ENCODE results near the gene TMEM218.

The TMEM218 gene

GRCh38 chr11:125062931-125063428 lies 48.4 kb downstream of the TMEM218 start, which contains the start of gene SLC37A2:
TSS of gene SLC37A2 (plus strand) at chr11:125063305. CDS start at chr11:125063368, 63 bp downstream.
- TF ChIP-seq EZH2phosphoT487 (IDR thresholded peaks at IDR 0.05; ENCODE audit: borderline replicate concordance) (no peak), CTCF (conservative IDR thresholded peaks at IDR 0.05; ENCODE audit: low read length) (no peak)
- Histone ChIP-seq H3K36me3 (ENCODE audit: insufficient read depth, low read length) (no peaks in the 10 kb centered on the region), H3K9me2 (replicated peaks; ENCODE audit: low read depth, low read length) (no peaks in the 10 kb centered on the region), H3F3A (ENCODE audit: low read depth) (no peaks in the 10 kb centered on the region), H4K20me1 (ENCODE audit: insufficient read depth, low read length, poor library complexity, severe bottlenecking) (no peaks in the 10 kb centered on the region), H3K4me3 (ENCODE audit: low read length, poor library complexity, severe bottlenecking) (no peak within 1 kb of the TSS), H3K79me2 (ENCODE audit: insufficient read depth, low read length) (no peaks in the 10 kb centered on the region), H3K9me3 (ENCODE audit: insufficient read depth, low read depth, low read length) (no peaks in the 10 kb centered on the region), H3K4me2 (ENCODE audit: low read depth, low read length, poor library complexity, severe bottlenecking) (no peak within 1 kb of the TSS), H3K4me1 (ENCODE audit: insufficient read depth, low read length, poor library complexity, severe bottlenecking) (no peaks in the 10 kb centered on the region), H3K9ac (ENCODE audit: low read depth, low read length, poor library complexity, severe bottlenecking) (no peak within 1 kb of the TSS), H2AFZ (ENCODE audit: low read length) (no peak within 1 kb of the TSS), H3K27me3 (ENCODE audit: insufficient read depth, low read length, poor library complexity, severe bottlenecking) (no peaks in the 10 kb centered on the region)

- Histone ChIP-seq H2AFZ (ENCODE audit: low read length) (no peak overlapping the region), H3K4me1 (ENCODE audit: insufficient read depth, low read length, poor library complexity, severe bottlenecking) (no peaks in the 10 kb centered on the region), H3K9me3 (ENCODE audit: insufficient read depth, low read depth, low read length) (no peaks in the 10 kb centered on the region), H3K9me2 (replicated peaks; ENCODE audit: low read depth, low read length) (no peaks in the 10 kb centered on the region), H3K79me2 (ENCODE audit: insufficient read depth, low read length) (no peaks in the 10 kb centered on the region), H3F3A (ENCODE audit: low read depth) (no peaks in the 10 kb centered on the region), H3K4me3 (ENCODE audit: low read length, poor library complexity, severe bottlenecking) (no peak overlapping the region), H3K27me3 (ENCODE audit: insufficient read depth, low read length, poor library complexity, severe bottlenecking) (no peaks in the 10 kb centered on the region), H3K9ac (ENCODE audit: low read depth, low read length, poor library complexity, severe bottlenecking) (no peak overlapping the region), H3K36me3 (ENCODE audit: insufficient read depth, low read length) (no peaks in the 10 kb centered on the region), H4K20me1 (ENCODE audit: insufficient read depth, low read length, poor library complexity, severe bottlenecking) (no peaks in the 10 kb centered on the region), H3K4me2 (ENCODE audit: low read depth, low read length, poor library complexity, severe bottlenecking) (no peak overlapping the region)
- TF ChIP-seq EZH2phosphoT487 (IDR thresholded peaks at IDR 0.05; ENCODE audit: borderline replicate concordance) (no peak), CTCF (conservative IDR thresholded peaks at IDR 0.05; ENCODE audit: low read length) (no peak)
Measured at GRCh38 chr11:125062218-125062930, 49.1 kb downstream of the TMEM218 start.

GRCh38 chr11:125061281-125061680 lies 50.1 kb downstream of the TMEM218 start:
- Histone ChIP-seq H3K9me3 (ENCODE audit: insufficient read depth, low read depth, low read length) (no peaks in the 10 kb centered on the region), H3K9me2 (replicated peaks; ENCODE audit: low read depth, low read length) (no peaks in the 10 kb centered on the region), H4K20me1 (ENCODE audit: insufficient read depth, low read length, poor library complexity, severe bottlenecking) (no peaks in the 10 kb centered on the region), H3K36me3 (ENCODE audit: insufficient read depth, low read length) (no peaks in the 10 kb centered on the region), H3K79me2 (ENCODE audit: insufficient read depth, low read length) (no peaks in the 10 kb centered on the region), H3K4me1 (ENCODE audit: insufficient read depth, low read length, poor library complexity, severe bottlenecking) (no peaks in the 10 kb centered on the region), H3K4me2 (ENCODE audit: low read depth, low read length, poor library complexity, severe bottlenecking) (no peak overlapping the region), H3K4me3 (ENCODE audit: low read length, poor library complexity, severe bottlenecking) (no peak overlapping the region), H2AFZ (ENCODE audit: low read length) (no peak overlapping the region), H3K27me3 (ENCODE audit: insufficient read depth, low read length, poor library complexity, severe bottlenecking) (no peaks in the 10 kb centered on the region), H3F3A (ENCODE audit: low read depth) (no peaks in the 10 kb centered on the region), H3K9ac (ENCODE audit: low read depth, low read length, poor library complexity, severe bottlenecking) (no peak overlapping the region)
- TF ChIP-seq CTCF (conservative IDR thresholded peaks at IDR 0.05; ENCODE audit: low read length) (no peak), EZH2phosphoT487 (IDR thresholded peaks at IDR 0.05; ENCODE audit: borderline replicate concordance) (no peak)

Measured in Loucy (cell line).